ENCODE results near the gene SSH3.
A peak's percentile ranks its signal among the peaks of the same experiment; 100 is the strongest.

Gene SSH3

GRCh38 chr11:67270256-67271204, 32.8 kb upstream of the SSH3 start:
- peaks cover 23% of the 10 kb centered on the region for H3K4me1 ChIP-seq (ENCODE audit: control insufficient read depth, low read depth, low read length)
- DNase-seq = peak; percentile 92
- H3K9ac ChIP-seq (ENCODE audit: low read length) = peak overlapping the region; percentile 70
- peaks cover 64% of the 10 kb centered on the region for H3K79me2 ChIP-seq (ENCODE audit: control insufficient read depth, insufficient read depth, low read length)
- H3K4me3 ChIP-seq (ENCODE audit: low read length) = no peak overlapping the region
- no peak overlapping the region for H3K4ac ChIP-seq (ENCODE audit: low read depth, low read length)
- H2AK5ac ChIP-seq (ENCODE audit: low read length) = peak overlapping the region; percentile 97
- no peak overlapping the region for H2BK15ac ChIP-seq (replicated peaks; ENCODE audit: low read depth)
- peak overlapping the region; percentile 87 for H3K56ac ChIP-seq (ENCODE audit: low read length)
- H3K27me3 ChIP-seq (ENCODE audit: insufficient read depth, low read length, poor library complexity) = no peaks in the 10 kb centered on the region
- H2BK5ac ChIP-seq (ENCODE audit: low read length) = peak overlapping the region; percentile 46
- H4K5ac ChIP-seq (ENCODE audit: low read length) = no peak overlapping the region
- H3K4me2 ChIP-seq (ENCODE audit: low read length) = peak overlapping the region; percentile 55
- H3K23ac ChIP-seq (ENCODE audit: low read length) = peak overlapping the region; percentile 1
- peak overlapping the region; percentile 28 for H3K18ac ChIP-seq (ENCODE audit: low read length)
- peaks cover 59% of the 10 kb centered on the region for H3K79me1 ChIP-seq (ENCODE audit: low read length)
- H2BK120ac ChIP-seq (ENCODE audit: low read depth, low read length) = no peak overlapping the region
- no CpG with 5 or more reads among the region's 28 CpGs for WGBS (ENCODE audit: extremely low coverage, insufficient coverage, low lambda C conversion rate)
- peak overlapping the region; percentile 78 for H3K27ac ChIP-seq (ENCODE audit: low read depth, low read length)
- no peak overlapping the region for H4K8ac ChIP-seq (ENCODE audit: low read depth, low read length)
- H3K36me3 ChIP-seq (ENCODE audit: control insufficient read depth, insufficient read depth, low read length) = peaks cover 3% of the 10 kb centered on the region

DNA sequence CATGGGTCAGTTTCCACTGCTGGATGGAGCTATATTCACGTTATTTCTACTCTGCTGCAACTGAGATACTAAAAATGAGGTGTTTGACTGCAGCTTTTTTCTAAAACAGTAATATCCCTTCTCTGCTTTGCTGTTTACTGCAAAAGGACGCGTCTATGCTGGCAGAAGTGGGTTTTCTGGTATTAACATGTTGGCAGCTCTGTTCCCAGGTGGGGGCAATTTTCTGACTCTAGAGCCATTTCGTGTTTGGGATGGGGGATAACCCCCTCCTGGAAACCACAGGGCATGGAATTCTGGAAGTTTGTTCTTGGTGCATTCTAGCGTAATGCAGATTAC, 32.2 kb upstream of the SSH3 start:
- no peak overlapping the region for H3K4me2 ChIP-seq (ENCODE audit: low read length)
- no peak overlapping the region for H4K5ac ChIP-seq (ENCODE audit: low read length)
- peaks cover 68% of the 10 kb centered on the region for H3K79me2 ChIP-seq (ENCODE audit: control insufficient read depth, insufficient read depth, low read length)
- H2BK5ac ChIP-seq (ENCODE audit: low read length) = no peak overlapping the region
- H3K18ac ChIP-seq (ENCODE audit: low read length) = no peak overlapping the region
- no peak overlapping the region for H2BK120ac ChIP-seq (ENCODE audit: low read depth, low read length)
- H3K4ac ChIP-seq (ENCODE audit: low read depth, low read length) = no peak overlapping the region
- no peak overlapping the region for H4K8ac ChIP-seq (ENCODE audit: low read depth, low read length)
- no peak overlapping the region for H2BK15ac ChIP-seq (replicated peaks; ENCODE audit: low read depth)
- peaks cover 63% of the 10 kb centered on the region for H3K79me1 ChIP-seq (ENCODE audit: low read length)
- peak overlapping the region; percentile 70 for H3K9ac ChIP-seq (ENCODE audit: low read length)
- H3K27ac ChIP-seq (ENCODE audit: low read depth, low read length) = peak overlapping the region; percentile 78
- DNase-seq = no peak
- peaks cover 23% of the 10 kb centered on the region for H3K4me1 ChIP-seq (ENCODE audit: control insufficient read depth, low read depth, low read length)
- H3K23ac ChIP-seq (ENCODE audit: low read length) = no peak overlapping the region
- peaks cover 3% of the 10 kb centered on the region for H3K36me3 ChIP-seq (ENCODE audit: control insufficient read depth, insufficient read depth, low read length)
- peak overlapping the region; percentile 87 for H3K56ac ChIP-seq (ENCODE audit: low read length)
- peak overlapping the region; percentile 97 for H2AK5ac ChIP-seq (ENCODE audit: low read length)
- no peaks in the 10 kb centered on the region for H3K27me3 ChIP-seq (ENCODE audit: insufficient read depth, low read length, poor library complexity)
- H3K4me3 ChIP-seq (ENCODE audit: low read length) = no peak overlapping the region
- no CpG with 5 or more reads among the region's 5 CpGs for WGBS (ENCODE audit: extremely low coverage, insufficient coverage, low lambda C conversion rate)

DNA sequence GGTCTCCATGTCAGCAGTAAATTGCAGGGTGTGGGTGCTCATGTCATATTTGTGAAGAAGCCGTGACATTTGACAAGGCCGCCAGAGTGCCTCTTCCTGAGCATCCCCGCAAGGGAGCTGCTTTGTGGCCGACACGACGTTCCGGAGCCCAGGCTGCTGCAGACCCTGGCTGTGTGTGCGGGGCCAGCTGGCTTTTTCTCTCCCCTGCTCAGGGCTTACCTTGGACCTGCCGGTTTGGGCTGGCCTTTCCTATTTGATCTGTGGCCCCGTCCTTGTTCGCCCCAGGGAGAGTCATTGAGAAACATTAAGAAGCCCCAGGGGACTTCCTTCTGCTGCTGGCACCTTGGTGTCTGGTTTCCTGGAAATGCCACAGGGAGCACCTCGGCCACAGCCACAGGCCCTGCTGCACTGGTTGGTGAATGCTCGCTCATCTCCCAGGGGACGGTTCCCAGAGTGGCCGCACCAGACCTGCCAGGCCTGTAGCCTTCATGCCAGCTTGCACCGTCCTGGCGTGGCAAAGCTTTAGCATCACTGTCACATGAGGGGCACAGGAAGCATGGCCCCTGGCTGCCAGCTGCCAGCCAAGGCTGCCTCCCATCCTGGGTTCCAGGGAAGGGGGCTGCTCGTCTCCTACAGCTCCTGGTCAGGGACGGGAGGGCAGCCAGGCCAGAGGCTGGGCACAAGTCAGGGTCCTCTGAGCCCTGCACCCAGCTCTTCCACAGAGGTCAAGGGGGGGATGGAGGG, 31.6 kb upstream of the SSH3 start:
- DNase-seq = no peak
- H3K4me3 ChIP-seq (ENCODE audit: low read length) = no peak overlapping the region
- no peak overlapping the region for H4K5ac ChIP-seq (ENCODE audit: low read length)
- no peak overlapping the region for H3K4me2 ChIP-seq (ENCODE audit: low read length)
- H3K4ac ChIP-seq (ENCODE audit: low read depth, low read length) = no peak overlapping the region
- H2AK5ac ChIP-seq (ENCODE audit: low read length) = no peak overlapping the region
- H3K4me1 ChIP-seq (ENCODE audit: control insufficient read depth, low read depth, low read length) = peaks cover 23% of the 10 kb centered on the region
- H3K27me3 ChIP-seq (ENCODE audit: insufficient read depth, low read length, poor library complexity) = no peaks in the 10 kb centered on the region
- H3K36me3 ChIP-seq (ENCODE audit: control insufficient read depth, insufficient read depth, low read length) = peaks cover 3% of the 10 kb centered on the region
- H3K9ac ChIP-seq (ENCODE audit: low read length) = peak overlapping the region; percentile 70
- H3K23ac ChIP-seq (ENCODE audit: low read length) = no peak overlapping the region
- H3K56ac ChIP-seq (ENCODE audit: low read length) = peak overlapping the region; percentile 46
- H3K27ac ChIP-seq (ENCODE audit: low read depth, low read length) = no peak overlapping the region
- H2BK120ac ChIP-seq (ENCODE audit: low read depth, low read length) = no peak overlapping the region
- no peak overlapping the region for H3K18ac ChIP-seq (ENCODE audit: low read length)
- WGBS (ENCODE audit: extremely low coverage, insufficient coverage, low lambda C conversion rate) = no CpG with 5 or more reads among the region's 19 CpGs
- H3K79me2 ChIP-seq (ENCODE audit: control insufficient read depth, insufficient read depth, low read length) = peaks cover 68% of the 10 kb centered on the region
- no peak overlapping the region for H4K8ac ChIP-seq (ENCODE audit: low read depth, low read length)
- no peak overlapping the region for H2BK15ac ChIP-seq (replicated peaks; ENCODE audit: low read depth)
- no peak overlapping the region for H2BK5ac ChIP-seq (ENCODE audit: low read length)
- H3K79me1 ChIP-seq (ENCODE audit: low read length) = peaks cover 65% of the 10 kb centered on the region

GRCh38 chr11:67272327-67273259, 30.7 kb upstream of the SSH3 start:
- no peak overlapping the region for H2BK120ac ChIP-seq (ENCODE audit: low read depth, low read length)
- peaks cover 59% of the 10 kb centered on the region for H3K79me2 ChIP-seq (ENCODE audit: control insufficient read depth, insufficient read depth, low read length)
- no peak overlapping the region for H3K4me3 ChIP-seq (ENCODE audit: low read length)
- no peak overlapping the region for H3K4ac ChIP-seq (ENCODE audit: low read depth, low read length)
- H3K36me3 ChIP-seq (ENCODE audit: control insufficient read depth, insufficient read depth, low read length) = peaks cover 2% of the 10 kb centered on the region
- H2AK5ac ChIP-seq (ENCODE audit: low read length) = no peak overlapping the region
- H3K23ac ChIP-seq (ENCODE audit: low read length) = no peak overlapping the region
- no peak overlapping the region for H3K4me2 ChIP-seq (ENCODE audit: low read length)
- DNase-seq = no peak
- no peak overlapping the region for H2BK5ac ChIP-seq (ENCODE audit: low read length)
- no peak overlapping the region for H4K8ac ChIP-seq (ENCODE audit: low read depth, low read length)
- no peak overlapping the region for H4K5ac ChIP-seq (ENCODE audit: low read length)
- H3K4me1 ChIP-seq (ENCODE audit: control insufficient read depth, low read depth, low read length) = peaks cover 25% of the 10 kb centered on the region
- H2BK15ac ChIP-seq (replicated peaks; ENCODE audit: low read depth) = no peak overlapping the region
- no peak overlapping the region for H3K56ac ChIP-seq (ENCODE audit: low read length)
- H3K9ac ChIP-seq (ENCODE audit: low read length) = no peak overlapping the region
- H3K27ac ChIP-seq (ENCODE audit: low read depth, low read length) = no peak overlapping the region
- H3K18ac ChIP-seq (ENCODE audit: low read length) = no peak overlapping the region
- peaks cover 58% of the 10 kb centered on the region for H3K79me1 ChIP-seq (ENCODE audit: low read length)
- WGBS (ENCODE audit: extremely low coverage, insufficient coverage, low lambda C conversion rate) = no CpG with 5 or more reads among the region's 23 CpGs
- H3K27me3 ChIP-seq (ENCODE audit: insufficient read depth, low read length, poor library complexity) = no peaks in the 10 kb centered on the region

DNA sequence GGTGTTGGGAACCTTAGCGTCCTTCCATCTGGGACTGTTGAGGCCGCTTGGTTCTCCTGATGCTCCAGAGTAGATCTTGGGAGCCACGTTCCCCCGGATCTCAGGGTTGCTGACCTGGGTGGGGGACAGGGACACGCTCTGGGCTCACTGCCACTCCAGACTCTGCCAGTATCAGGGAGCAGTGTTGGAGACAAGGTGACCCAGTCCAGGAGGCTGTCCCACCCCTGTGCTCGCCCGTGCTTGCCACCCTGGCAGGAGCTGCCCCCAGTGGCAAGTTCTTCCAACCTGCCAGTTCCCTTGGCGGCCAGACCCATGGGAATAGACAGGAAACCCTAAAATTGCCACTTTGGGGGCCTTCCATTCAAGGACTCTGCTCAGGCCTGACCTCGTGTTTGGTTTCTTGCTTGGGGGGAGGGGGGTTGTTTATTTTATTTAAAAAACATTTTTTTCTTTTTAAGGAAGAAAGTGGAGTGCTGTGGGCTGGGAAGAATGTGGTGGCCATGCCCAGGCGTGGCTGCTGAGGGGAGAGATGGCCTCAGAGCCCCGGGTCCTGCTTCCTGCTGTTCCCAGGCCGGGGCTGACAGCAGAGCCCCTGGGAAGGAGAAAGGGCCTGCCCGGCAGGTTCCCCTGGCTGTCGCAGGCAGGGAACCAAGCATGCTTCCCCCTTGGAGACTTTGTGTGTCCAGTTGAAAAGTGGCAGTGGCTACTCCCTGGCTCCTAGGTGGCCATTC, 29.9 kb upstream of the SSH3 start:
- no peak overlapping the region for H3K4me2 ChIP-seq (ENCODE audit: low read length)
- no peak overlapping the region for H3K4ac ChIP-seq (ENCODE audit: low read depth, low read length)
- H3K56ac ChIP-seq (ENCODE audit: low read length) = peak overlapping the region; percentile 7
- no peaks in the 10 kb centered on the region for H3K27me3 ChIP-seq (ENCODE audit: insufficient read depth, low read length, poor library complexity)
- no peak overlapping the region for H3K4me3 ChIP-seq (ENCODE audit: low read length)
- peak overlapping the region; percentile 80 for H3K23ac ChIP-seq (ENCODE audit: low read length)
- H3K79me1 ChIP-seq (ENCODE audit: low read length) = peaks cover 55% of the 10 kb centered on the region
- peaks cover 51% of the 10 kb centered on the region for H3K79me2 ChIP-seq (ENCODE audit: control insufficient read depth, insufficient read depth, low read length)
- H3K4me1 ChIP-seq (ENCODE audit: control insufficient read depth, low read depth, low read length) = peaks cover 27% of the 10 kb centered on the region
- H3K9ac ChIP-seq (ENCODE audit: low read length) = no peak overlapping the region
- no peak overlapping the region for H2BK5ac ChIP-seq (ENCODE audit: low read length)
- no peak overlapping the region for H2BK120ac ChIP-seq (ENCODE audit: low read depth, low read length)
- no peak overlapping the region for H4K8ac ChIP-seq (ENCODE audit: low read depth, low read length)
- no peak overlapping the region for H2BK15ac ChIP-seq (replicated peaks; ENCODE audit: low read depth)
- WGBS (ENCODE audit: extremely low coverage, insufficient coverage, low lambda C conversion rate) = no CpG with 5 or more reads among the region's 14 CpGs
- no peak for DNase-seq
- H3K27ac ChIP-seq (ENCODE audit: low read depth, low read length) = no peak overlapping the region
- H4K5ac ChIP-seq (ENCODE audit: low read length) = no peak overlapping the region
- no peak overlapping the region for H2AK5ac ChIP-seq (ENCODE audit: low read length)
- H3K18ac ChIP-seq (ENCODE audit: low read length) = no peak overlapping the region
- H3K36me3 ChIP-seq (ENCODE audit: control insufficient read depth, insufficient read depth, low read length) = peaks cover 2% of the 10 kb centered on the region

Measured in mesendoderm (in vitro differentiated cells).